SJCRH30 (cell line): ENCODE data around the gene FUT8. TPM values are rescaled to one million over a fixed set of nuclear protein-coding genes. Genes with fewer than 3 reads are reported as not detected.

ENCODE experiments used
- DNase-seq, 2 experiments: peaks; one replicate each; pipeline ENCODE4 v3.0.0-alpha.2; 2015 to 2020
- H3K27ac ChIP-seq: fragments of 250-450 bp; sonication (Bioruptor Pico); 2 replicates; pipeline ENCODE4 v1.5.1; 2020; ENCODE audit warnings: mild to moderate bottlenecking, moderate library complexity
- H3K27me3 ChIP-seq: fragments of 250-450 bp; sonication (Bioruptor Pico); 2 replicates; pipeline ENCODE4 v1.5.1; 2020; ENCODE audit warnings: mild to moderate bottlenecking, moderate library complexity
- H3K36me3 ChIP-seq: fragments of 250-450 bp; sonication (Bioruptor Pico); 2 replicates; pipeline ENCODE4 v1.5.1; 2020; ENCODE audit warnings: mild to moderate bottlenecking, moderate library complexity
- H3K4me1 ChIP-seq: fragments of 250-450 bp; sonication (Bioruptor Pico); 2 replicates; pipeline ENCODE4 v1.5.1; 2020; ENCODE audit warnings: mild to moderate bottlenecking, moderate library complexity
- H3K4me3 ChIP-seq: fragments of 250-450 bp; sonication (Bioruptor Pico); 2 replicates; pipeline ENCODE4 v1.5.1; 2020; ENCODE audit warnings: mild to moderate bottlenecking, moderate library complexity
- H3K9me3 ChIP-seq: fragments of 250-450 bp; sonication (Bioruptor Pico); replicated peaks from 2 replicates; pipeline ENCODE4 v1.5.1; 2020; ENCODE audit warnings: mild to moderate bottlenecking, moderate library complexity
- total RNA-seq: library from RNA; depleted of rRNA; stranded (reverse); fragments of >200 nt; shearing (Covaris generic); gene quantifications from 2 replicates; pipeline ENCODE4 v1.2.3, GENCODE V29; 2014; rRNA removed

Gene FUT8
- total RNA-seq: 11.0 and 12.2 TPM in 2 replicates

- Histone ChIP-seq H3K4me1 (no peaks in the 10 kb centered on the region), H3K27ac (peak within 1 kb of the TSS; percentile 43), H3K36me3 (no peaks in the 10 kb centered on the region), H3K27me3 (no peaks in the 10 kb centered on the region), H3K9me3 (no peaks in the 10 kb centered on the region), H3K4me3 (peak within 1 kb of the TSS; percentile 69)
- DNase-seq: peak; percentile 92 to 93
Observed at GRCh38 chr14:65412032-65412846, at the start of gene FUT8. TSS of gene FUT8 (plus strand) at chr14:65412730. CDS start at chr14:65561564, 148,834 bp downstream.

GRCh38 chr14:65366802-65367565 lies 45.5 kb upstream of the FUT8 start:
- DNase-seq: no peak
- Histone ChIP-seq H3K27me3 (no peaks in the 10 kb centered on the region), H3K9me3 (no peaks in the 10 kb centered on the region)

GRCh38 chr14:65369560-65369959 lies 43.0 kb upstream of the FUT8 start:
- no peaks in the 10 kb centered on the region for H3K27me3 ChIP-seq
- no peak overlapping the region for H3K27ac ChIP-seq
- DNase-seq: no peak
- no peaks in the 10 kb centered on the region for H3K36me3 ChIP-seq
- H3K4me3 ChIP-seq: no peak overlapping the region
- no peaks in the 10 kb centered on the region for H3K9me3 ChIP-seq
- H3K4me1 ChIP-seq: no peaks in the 10 kb centered on the region

More at GRCh38 chr14:65366802-65367565, 45.5 kb upstream of the FUT8 start:
- H3K27ac ChIP-seq: no peak overlapping the region
- no peaks in the 10 kb centered on the region for H3K4me1 ChIP-seq
- no peaks in the 10 kb centered on the region for H3K36me3 ChIP-seq
- no peak overlapping the region for H3K4me3 ChIP-seq

- Histone ChIP-seq H3K4me1 (no peaks in the 10 kb centered on the region), H3K27me3 (no peaks in the 10 kb centered on the region), H3K4me3 (no peak overlapping the region), H3K36me3 (no peaks in the 10 kb centered on the region), H3K27ac (no peak overlapping the region), H3K9me3 (no peaks in the 10 kb centered on the region)
- DNase-seq: no peak
Observed at GRCh38 chr14:65370801-65371248, 41.7 kb upstream of the FUT8 start.

GRCh38 chr14:65371784-65372183 lies 40.7 kb upstream of the FUT8 start:
- Histone ChIP-seq H3K4me3 (no peak overlapping the region), H3K9me3 (no peaks in the 10 kb centered on the region), H3K27me3 (no peaks in the 10 kb centered on the region), H3K4me1 (no peaks in the 10 kb centered on the region), H3K36me3 (no peaks in the 10 kb centered on the region), H3K27ac (no peak overlapping the region)
- no peak for DNase-seq

- H3K4me1 ChIP-seq: no peaks in the 10 kb centered on the region
- H3K36me3 ChIP-seq: no peaks in the 10 kb centered on the region
- no peak for DNase-seq
- H3K4me3 ChIP-seq: no peak overlapping the region
- H3K9me3 ChIP-seq: no peaks in the 10 kb centered on the region
- H3K27me3 ChIP-seq: no peaks in the 10 kb centered on the region
- H3K27ac ChIP-seq: no peak overlapping the region
Observed at GRCh38 chr14:65373016-65373670, 39.4 kb upstream of the FUT8 start.

GRCh38 chr14:65373671-65374039 lies 38.9 kb upstream of the FUT8 start:
- no peak overlapping the region for H3K27ac ChIP-seq
- H3K4me1 ChIP-seq: no peaks in the 10 kb centered on the region
- no peak overlapping the region for H3K4me3 ChIP-seq
- no peaks in the 10 kb centered on the region for H3K27me3 ChIP-seq
- DNase-seq: no peak
- H3K36me3 ChIP-seq: no peaks in the 10 kb centered on the region
- no peaks in the 10 kb centered on the region for H3K9me3 ChIP-seq

GRCh38 chr14:65377576-65377975 lies 35.0 kb upstream of the FUT8 start:
- no peaks in the 10 kb centered on the region for H3K27me3 ChIP-seq
- H3K9me3 ChIP-seq: no peaks in the 10 kb centered on the region
- no peak overlapping the region for H3K27ac ChIP-seq
- no peaks in the 10 kb centered on the region for H3K4me1 ChIP-seq
- DNase-seq: no peak
- H3K4me3 ChIP-seq: no peak overlapping the region
- no peaks in the 10 kb centered on the region for H3K36me3 ChIP-seq

- Histone ChIP-seq H3K36me3 (no peaks in the 10 kb centered on the region), H3K4me3 (no peak overlapping the region), H3K27ac (no peak overlapping the region), H3K27me3 (no peaks in the 10 kb centered on the region), H3K9me3 (no peaks in the 10 kb centered on the region), H3K4me1 (no peaks in the 10 kb centered on the region)
- no peak for DNase-seq
Observed at GRCh38 chr14:65382586-65382985, 29.9 kb upstream of the FUT8 start.

- DNase-seq: no peak
- H3K4me3 ChIP-seq: no peak overlapping the region
- H3K9me3 ChIP-seq: no peaks in the 10 kb centered on the region
- H3K36me3 ChIP-seq: no peaks in the 10 kb centered on the region
- no peaks in the 10 kb centered on the region for H3K4me1 ChIP-seq
- H3K27ac ChIP-seq: no peak overlapping the region
- no peaks in the 10 kb centered on the region for H3K27me3 ChIP-seq
Observed at GRCh38 chr14:65387171-65387570, 25.4 kb upstream of the FUT8 start.

- H3K36me3 ChIP-seq: no peaks in the 10 kb centered on the region
- no peak overlapping the region for H3K27ac ChIP-seq
- no peak for DNase-seq
- no peaks in the 10 kb centered on the region for H3K27me3 ChIP-seq
- H3K4me1 ChIP-seq: no peaks in the 10 kb centered on the region
- H3K9me3 ChIP-seq: no peaks in the 10 kb centered on the region
- H3K4me3 ChIP-seq: no peak overlapping the region
Observed at GRCh38 chr14:65387628-65388027, 24.9 kb upstream of the FUT8 start.

- no peaks in the 10 kb centered on the region for H3K4me1 ChIP-seq
- no peak for DNase-seq
Observed at GRCh38 chr14:65392296-65392695, 20.2 kb upstream of the FUT8 start.

GRCh38 chr14:65396082-65396910 lies 16.2 kb upstream of the FUT8 start:
- H3K27ac ChIP-seq: no peak overlapping the region

More at GRCh38 chr14:65392296-65392695, 20.2 kb upstream of the FUT8 start:
- H3K4me3 ChIP-seq: no peak overlapping the region
- H3K36me3 ChIP-seq: no peaks in the 10 kb centered on the region
- no peaks in the 10 kb centered on the region for H3K9me3 ChIP-seq
- H3K27ac ChIP-seq: no peak overlapping the region
- H3K27me3 ChIP-seq: no peaks in the 10 kb centered on the region

GRCh38 chr14:65403231-65403630 lies 9.3 kb upstream of the FUT8 start:
- Histone ChIP-seq H3K27ac (no peak overlapping the region), H3K36me3 (no peaks in the 10 kb centered on the region), H3K9me3 (no peaks in the 10 kb centered on the region), H3K27me3 (no peaks in the 10 kb centered on the region), H3K4me1 (no peaks in the 10 kb centered on the region), H3K4me3 (no peak overlapping the region)
- DNase-seq: no peak

More at GRCh38 chr14:65396082-65396910, 16.2 kb upstream of the FUT8 start:
- no peak for DNase-seq
- H3K36me3 ChIP-seq: no peaks in the 10 kb centered on the region
- no peaks in the 10 kb centered on the region for H3K9me3 ChIP-seq
- H3K4me3 ChIP-seq: no peak overlapping the region
- no peaks in the 10 kb centered on the region for H3K4me1 ChIP-seq
- no peaks in the 10 kb centered on the region for H3K27me3 ChIP-seq
